Measurements from ENCODE around the gene EWSR1. TPM values are rescaled to one million over a fixed set of nuclear protein-coding genes. Genes with fewer than 3 reads are reported as not detected.

The EWSR1 gene
- total RNA-seq, 1 donor from 2014 or later: 156 TPM

- peak; percentile 80 for DNase-seq
These were observed 38.9 kb downstream of the EWSR1 start for GRCh38 chr22:29306835-29307595.

GRCh38 chr22:29307596-29308147 is 39.6 kb downstream of the EWSR1 start:
- no peak for DNase-seq

GRCh38 chr22:29308148-29308790 is 40.2 kb downstream of the EWSR1 start:
- no peak for DNase-seq

GRCh38 chr22:29308791-29309262 is 40.8 kb downstream of the EWSR1 start:
- peak; percentile 68 for DNase-seq

GRCh38 chr22:29309332-29310064 is 41.4 kb downstream of the EWSR1 start:
- peak; percentile 53 for DNase-seq

- DNase-seq: no peak
These were observed 42.2 kb downstream of the EWSR1 start for GRCh38 chr22:29310065-29310862.

- DNase-seq: peak; percentile 99
These were observed 42.8 kb downstream of the EWSR1 start for GRCh38 chr22:29310863-29311339.

GRCh38 chr22:29311464-29312217 is 43.6 kb downstream of the EWSR1 start:
- DNase-seq: no peak

GRCh38 chr22:29312218-29313125 is 44.4 kb downstream of the EWSR1 start:
- DNase-seq: no peak

GRCh38 chr22:29313126-29313575 is 45.1 kb downstream of the EWSR1 start:
- DNase-seq: peak; percentile 70

- DNase-seq: no peak
These were observed 45.8 kb downstream of the EWSR1 start for GRCh38 chr22:29313576-29314466.

GRCh38 chr22:29314537-29315285 is 46.6 kb downstream of the EWSR1 start:
- DNase-seq: no peak

GRCh38 chr22:29315286-29316140 is 47.4 kb downstream of the EWSR1 start, which contains the start of gene RASL10A:
RASL10A (minus strand) TSS chr22:29315697; CDS start chr22:29315246, 451 bp downstream.
- peak; percentile 29 for DNase-seq

GRCh38 chr22:29316141-29316828 is 48.2 kb downstream of the EWSR1 start:
- DNase-seq: no peak

GRCh38 chr22:29317827-29318454 is 49.9 kb downstream of the EWSR1 start:
- no peak for DNase-seq

GRCh38 chr22:29319072-29319471 is 51.0 kb downstream of the EWSR1 start:
- DNase-seq: no peak
